Temporal lobe (tissue), 1 donor: ENCODE data around the gene PWWP2B. TPM values are rescaled to one million over a fixed set of nuclear protein-coding genes. Genes with fewer than 3 reads are reported as not detected.

Experiments used
- total RNA-seq: library from RNA; depleted of rRNA; stranded (reverse); fragments of >200 nt; gene quantifications from one replicate; pipeline ENCODE4 v1.2.3, GENCODE V29; 2014

Gene PWWP2B
- total RNA-seq, 1 donor from 2014 or later: 5.7 TPM

Other genes with a start within 250 kb of the PWWP2B start
- gene DPYSL4, start 210.3 kb upstream of the PWWP2B start, total RNA-seq: 39.3 TPM
- gene STK32C, start 89.2 kb upstream of the PWWP2B start, total RNA-seq: 21.9 TPM
- gene LRRC27, start 65.0 kb upstream of the PWWP2B start, total RNA-seq: 13.5 TPM
- gene INPP5A, start 140.6 kb downstream of the PWWP2B start, total RNA-seq: 19.4 TPM